ELR (cell line): ENCODE data around the gene NDUFAF8.

Experiments
- DNase-seq: peaks from one replicate; pipeline ENCODE4 v3.0.0-alpha.2; 2015; ENCODE audit warnings: low read depth

NDUFAF8 gene

DNA sequence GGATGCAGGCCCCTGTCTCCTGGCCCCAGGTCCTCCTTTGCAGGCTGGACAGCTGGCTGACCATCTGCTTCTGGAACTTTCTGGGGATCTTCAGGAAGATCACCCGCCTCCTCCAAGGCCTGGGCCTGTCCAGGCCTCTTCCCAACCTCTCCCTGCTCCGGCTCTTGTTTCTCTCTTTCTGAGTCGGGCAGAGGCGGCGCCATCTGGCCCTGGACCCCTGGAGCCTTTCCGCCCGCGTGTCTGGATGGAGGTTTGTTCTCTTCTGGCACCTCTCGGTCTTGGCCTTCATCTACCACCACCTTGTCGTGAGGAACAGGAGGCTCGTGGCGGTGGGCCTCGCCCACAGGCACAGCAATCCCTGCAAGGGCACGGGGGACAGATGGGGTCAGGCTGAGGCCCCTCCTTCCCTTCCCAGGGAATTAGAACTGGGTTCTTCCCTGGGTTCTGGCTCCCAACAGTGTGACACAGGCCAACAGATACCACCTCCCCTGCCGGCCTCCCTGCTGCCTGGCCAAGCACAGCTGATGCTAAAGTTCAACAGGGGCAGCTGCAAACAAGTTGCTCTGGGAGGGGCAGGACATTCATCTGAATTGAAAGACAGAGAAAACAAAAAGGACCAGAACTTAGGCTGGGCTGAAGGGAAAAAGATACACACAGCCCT lies 13.3 kb downstream of the NDUFAF8 start:
- DNase-seq: no peak

DNA sequence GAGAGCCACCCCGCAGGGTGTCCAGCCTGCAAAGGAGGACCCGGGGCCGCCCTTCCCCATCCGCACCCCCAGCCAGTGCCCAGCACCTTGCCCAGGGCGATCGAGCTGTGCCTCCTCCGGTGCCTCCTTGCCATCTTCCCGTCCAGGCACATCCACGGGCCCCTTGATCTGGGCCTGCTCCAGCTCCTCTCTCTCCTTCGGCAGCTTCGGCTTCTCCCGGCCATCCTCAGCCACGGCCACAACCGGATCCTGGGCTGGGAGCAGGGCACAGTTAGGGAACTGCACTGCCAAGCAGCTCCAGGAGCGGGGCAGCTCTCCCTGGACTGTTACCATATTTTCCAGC lies 13.8 kb downstream of the NDUFAF8 start:
- no peak for DNase-seq

DNA sequence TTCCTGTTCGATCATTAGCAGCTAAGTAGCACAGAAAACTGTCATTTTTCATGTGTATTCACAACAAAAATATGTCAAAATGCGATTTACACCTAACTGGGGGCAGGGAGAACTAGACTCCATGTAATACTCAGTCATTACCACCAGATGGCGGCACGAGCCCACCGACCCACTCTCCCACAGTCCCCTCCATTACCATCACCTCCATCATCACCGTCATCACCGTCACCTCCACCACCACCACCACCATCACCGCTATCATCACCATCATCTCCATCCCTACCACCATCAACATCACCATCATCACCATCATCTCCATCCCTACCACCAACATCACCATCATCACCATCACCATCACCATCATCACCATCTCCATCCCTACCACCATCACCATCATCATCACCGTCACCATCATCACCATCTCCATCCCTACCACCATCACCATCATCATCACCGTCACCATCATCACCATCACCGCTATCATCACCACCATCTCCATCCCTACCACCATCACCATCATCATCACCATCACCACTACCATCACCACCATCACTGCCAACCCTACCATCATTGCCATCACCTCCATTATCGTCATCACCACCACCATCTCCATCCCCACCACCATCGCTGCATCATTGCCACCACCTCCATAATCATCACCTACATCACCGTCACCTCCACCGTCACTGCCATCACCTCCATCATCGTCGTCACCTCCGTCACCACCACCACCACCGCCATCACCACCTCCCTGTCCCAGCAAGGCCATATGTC lies 14.4 kb downstream of the NDUFAF8 start:
- DNase-seq: peak; percentile 51

GRCh38 chr17:81254955-81255717 lies 16.0 kb downstream of the NDUFAF8 start:
- DNase-seq: peak; percentile 88

- peak; percentile 75 for DNase-seq
These were observed 17.5 kb downstream of the NDUFAF8 start for GRCh38 chr17:81256616-81257015.

GRCh38 chr17:81257533-81257932 lies 18.4 kb downstream of the NDUFAF8 start:
- no peak for DNase-seq

GRCh38 chr17:81258292-81258691 lies 19.2 kb downstream of the NDUFAF8 start:
- no peak for DNase-seq

DNA sequence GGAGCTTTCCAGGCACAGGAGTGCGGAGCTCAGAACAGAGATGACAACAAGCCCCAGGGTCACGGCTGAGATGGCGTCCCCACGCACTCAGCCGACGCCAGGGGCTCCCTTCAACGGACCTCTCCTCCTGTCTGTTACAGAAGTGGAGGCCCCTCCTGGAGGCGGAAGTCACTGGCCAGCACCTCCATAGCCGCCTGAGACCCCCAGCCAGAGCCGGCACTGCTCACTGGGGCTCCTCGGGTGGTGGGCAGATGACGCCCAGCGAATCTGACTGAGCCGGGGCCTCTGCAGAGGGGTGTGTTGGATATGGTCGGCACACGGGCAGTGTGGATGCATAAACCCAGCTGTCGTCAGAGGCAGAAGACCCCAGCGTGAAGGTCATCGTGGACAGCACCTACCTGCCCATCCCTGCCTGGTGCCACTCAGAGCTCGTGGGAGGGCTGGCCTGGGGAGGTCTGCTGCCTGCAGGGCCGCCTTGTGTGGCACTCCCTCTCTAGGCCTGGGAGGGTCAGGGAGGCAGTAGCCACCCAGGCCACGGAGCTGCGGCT lies 20.0 kb downstream of the NDUFAF8 start:
- DNase-seq: no peak

- DNase-seq: no peak
These were observed 21.1 kb downstream of the NDUFAF8 start for GRCh38 chr17:81260171-81260570.

GRCh38 chr17:81260641-81261040 lies 21.5 kb downstream of the NDUFAF8 start:
- no peak for DNase-seq

DNA sequence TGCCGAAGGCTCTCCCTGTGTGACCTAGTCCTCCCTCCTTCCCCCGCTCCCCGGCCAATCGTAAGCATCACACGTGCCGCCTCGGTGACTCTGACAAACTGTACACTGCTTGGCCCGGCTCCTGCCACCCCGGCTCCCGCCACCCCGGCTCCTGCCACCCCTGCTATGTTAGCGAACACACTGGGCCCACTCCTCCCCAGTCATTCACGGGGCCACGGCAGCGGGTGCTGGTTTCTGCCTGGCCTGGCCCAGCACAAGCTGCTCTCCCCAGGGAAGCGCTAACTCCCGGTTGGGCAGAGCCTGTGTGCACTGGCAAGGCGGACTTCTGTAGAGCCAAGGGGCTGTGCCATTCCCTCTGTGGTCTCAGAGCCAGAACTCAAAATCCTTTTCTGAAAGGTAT lies 22.0 kb downstream of the NDUFAF8 start:
- DNase-seq: no peak

GRCh38 chr17:81261582-81262336 lies 22.6 kb downstream of the NDUFAF8 start:
- no peak for DNase-seq

- no peak for DNase-seq
These were observed 24.5 kb downstream of the NDUFAF8 start for GRCh38 chr17:81263371-81264181.

DNA sequence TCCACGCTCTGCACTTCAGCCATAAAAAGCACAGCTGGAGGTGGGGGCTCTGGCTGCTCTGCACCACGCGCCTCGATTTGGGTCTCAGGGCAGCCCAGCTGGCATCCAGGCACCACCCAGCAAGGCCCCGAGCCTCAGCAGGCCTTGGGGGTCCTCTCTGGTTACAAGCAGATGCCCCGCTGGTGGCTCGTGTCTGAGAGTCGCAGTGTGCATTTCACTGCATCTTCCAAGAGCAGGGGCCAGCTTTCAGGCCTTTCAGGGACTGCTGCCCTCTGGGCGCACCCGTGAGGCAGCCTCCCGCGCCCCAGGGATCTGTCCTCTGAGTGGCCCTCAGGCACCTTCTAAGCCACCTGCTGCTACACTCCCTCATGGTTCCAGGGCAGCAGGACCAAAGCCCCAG lies 25.5 kb downstream of the NDUFAF8 start:
- DNase-seq: no peak

DNA sequence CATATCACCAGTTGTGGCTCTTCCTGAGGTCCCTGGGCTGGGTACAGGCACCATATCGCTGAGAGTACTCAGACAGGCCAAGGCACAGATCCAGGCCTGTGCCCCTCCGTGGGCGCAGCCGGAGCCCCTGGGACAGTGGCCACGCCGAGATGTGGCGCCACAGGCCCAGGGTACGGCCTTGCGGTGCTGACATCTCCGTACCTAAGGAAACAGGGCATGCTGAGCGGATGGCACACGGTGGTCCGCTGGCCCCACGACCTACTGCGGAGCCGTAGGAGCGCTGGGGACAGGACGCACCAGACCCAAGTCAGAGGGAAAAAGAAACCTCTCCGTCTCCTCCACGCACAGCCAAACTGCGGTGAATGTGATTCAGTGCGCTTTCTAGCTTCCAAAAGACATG lies 26.5 kb downstream of the NDUFAF8 start:
- no peak for DNase-seq

- DNase-seq: no peak
These were observed 28.4 kb downstream of the NDUFAF8 start for GRCh38 chr17:81267390-81268067.

- DNase-seq: no peak
These were observed 31.2 kb downstream of the NDUFAF8 start for GRCh38 chr17:81270279-81270678.

DNA sequence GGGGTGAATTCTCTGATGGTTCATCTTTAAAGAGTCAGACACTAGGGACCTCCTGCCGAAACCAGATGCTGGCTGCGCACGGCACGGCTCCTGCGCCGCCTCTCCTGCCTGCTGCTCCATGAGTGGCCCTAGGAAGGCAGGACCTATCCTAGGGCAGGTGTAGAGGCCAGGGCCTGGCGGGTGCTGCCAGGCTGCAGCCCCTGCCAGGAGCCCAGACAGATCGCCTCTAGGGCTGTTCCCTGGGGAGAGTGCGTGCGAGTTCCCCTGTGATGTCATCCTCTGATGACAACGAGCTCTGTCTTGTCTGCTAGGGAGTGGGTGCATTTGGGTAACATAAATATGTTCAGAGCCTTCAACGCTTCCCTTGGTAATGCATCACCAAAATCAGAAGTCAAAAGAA lies 32.1 kb downstream of the NDUFAF8 start:
- no peak for DNase-seq

- DNase-seq: no peak
These were observed 33.5 kb downstream of the NDUFAF8 start for GRCh38 chr17:81272616-81273015.

- DNase-seq: no peak
These were observed 34.8 kb downstream of the NDUFAF8 start for GRCh38 chr17:81273698-81274470.
